ENCODE results near the gene MEIS2.

Gene MEIS2

GRCh38 chr15:37077623-37078351 is 22.6 kb downstream of the MEIS2 start:
- DNase-seq (ENCODE audit: low spot score) = no peak

GRCh38 chr15:37076543-37076942 is 23.8 kb downstream of the MEIS2 start:
- no peak for DNase-seq (ENCODE audit: low spot score)

GRCh38 chr15:37075777-37076176 is 24.6 kb downstream of the MEIS2 start:
- DNase-seq (ENCODE audit: low spot score) = no peak

GRCh38 chr15:37072181-37072580 is 28.2 kb downstream of the MEIS2 start:
- DNase-seq (ENCODE audit: low spot score) = no peak

GRCh38 chr15:37071134-37071533 is 29.2 kb downstream of the MEIS2 start:
- no peak for DNase-seq (ENCODE audit: low spot score)

GRCh38 chr15:37070686-37071085 is 29.7 kb downstream of the MEIS2 start:
- no peak for DNase-seq (ENCODE audit: low spot score)

- no peak for DNase-seq (ENCODE audit: low spot score)
These were observed 38.4 kb downstream of the MEIS2 start for GRCh38 chr15:37061996-37062395.

GRCh38 chr15:37059086-37059485 is 41.3 kb downstream of the MEIS2 start:
- no peak for DNase-seq (ENCODE audit: low spot score)

- DNase-seq (ENCODE audit: low spot score) = no peak
These were observed 41.9 kb downstream of the MEIS2 start for GRCh38 chr15:37058316-37058985.

- no peak for DNase-seq (ENCODE audit: low spot score)
These were observed 42.5 kb downstream of the MEIS2 start for GRCh38 chr15:37057831-37058230.

- no peak for DNase-seq (ENCODE audit: low spot score)
These were observed 43.1 kb downstream of the MEIS2 start for GRCh38 chr15:37057256-37057655.

GRCh38 chr15:37056177-37057121 is 43.9 kb downstream of the MEIS2 start:
- no peak for DNase-seq (ENCODE audit: low spot score)

GRCh38 chr15:37055481-37055880 is 44.9 kb downstream of the MEIS2 start:
- DNase-seq (ENCODE audit: low spot score) = no peak

GRCh38 chr15:37054336-37054735 is 46.0 kb downstream of the MEIS2 start:
- no peak for DNase-seq (ENCODE audit: low spot score)

- no peak for DNase-seq (ENCODE audit: low spot score)
These were observed 47.2 kb downstream of the MEIS2 start for GRCh38 chr15:37053166-37053565.

- no peak for DNase-seq (ENCODE audit: low spot score)
These were observed 50.0 kb downstream of the MEIS2 start for GRCh38 chr15:37050345-37050744.

GRCh38 chr15:37046876-37047614 is 53.3 kb downstream of the MEIS2 start:
- DNase-seq (ENCODE audit: low spot score) = no peak

GRCh38 chr15:37045859-37046740 is 54.2 kb downstream of the MEIS2 start:
- DNase-seq (ENCODE audit: low spot score) = no peak

GRCh38 chr15:37044915-37045648 is 55.3 kb downstream of the MEIS2 start:
- DNase-seq (ENCODE audit: low spot score) = no peak

GRCh38 chr15:37041836-37042235 is 58.5 kb downstream of the MEIS2 start:
- DNase-seq (ENCODE audit: low spot score) = no peak

Data from SK-N-DZ (cell line).